ENCODE results near the gene PRKCE. TPM values are rescaled to one million over a fixed set of nuclear protein-coding genes. Genes with fewer than 3 reads are reported as not detected.

PRKCE gene
- total RNA-seq, 1 experiment from 2014 or later, result 1.3 TPM

- TF ChIP-seq CTCF (conservative IDR thresholded peaks at IDR 0.05), result no peak
- H3K27ac Mint-ChIP-seq, result peak overlapping the region in 1 of 3 experiments; percentile 15; a peak in 1 of 7 replicates
- H3K56ac ChIP-seq (ENCODE audit: insufficient read length, low read depth, low read length), result no peak overlapping the region
- peaks cover 10% of the 10 kb centered on the region for H3K27me3 Mint-ChIP-seq (ENCODE audit: low read depth)
- no peak for DNase-seq
- H2AFZ ChIP-seq (ENCODE audit: low read length), result no peak overlapping the region
- H3K23ac ChIP-seq (ENCODE audit: insufficient read length, low read depth, low read length), result no peak overlapping the region
- H2BK15ac ChIP-seq (ENCODE audit: low read depth, low read length), result no peak overlapping the region
- no peak overlapping the region for H3K9ac ChIP-seq (ENCODE audit: extremely low read depth, insufficient read length, low read length)
- H2BK20ac ChIP-seq (ENCODE audit: low read depth, low read length, poor library complexity, severe bottlenecking), result no peak overlapping the region
- peaks cover 5 to 6% of the 10 kb centered on the region in 2 experiments; a peak in 2 of 4 replicates for H3K4me1 Mint-ChIP-seq
- no peaks in the 10 kb centered on the region for H3K9me3 ChIP-seq (ENCODE audit: control insufficient read depth, low read depth, low read length)
- no peaks in the 10 kb centered on the region for H3K23me2 ChIP-seq (ENCODE audit: insufficient read length, low read depth, low read length, poor library complexity, severe bottlenecking)
- no peaks in the 10 kb centered on the region for H3K79me1 ChIP-seq (ENCODE audit: insufficient read depth, low read depth, low read length, poor library complexity, severe bottlenecking)
- no peaks in the 10 kb centered on the region for H3K36me3 Mint-ChIP-seq (ENCODE audit: insufficient read depth in 1 of 3, low read depth in 3 of 3)
- H3K27me3 ChIP-seq (ENCODE audit: insufficient read depth, low read length), result no peaks in the 10 kb centered on the region
- no peak overlapping the region for H4K5ac ChIP-seq (ENCODE audit: insufficient read length, low read depth, low read length)
- no peak overlapping the region for H3K4ac ChIP-seq (ENCODE audit: low read depth, low read length)
- H2AK5ac ChIP-seq (ENCODE audit: insufficient read length, low read length), result no peak overlapping the region
- no peak overlapping the region for H4K91ac ChIP-seq (ENCODE audit: insufficient read length, low read depth, low read length)
- no peak overlapping the region for H2BK5ac ChIP-seq (ENCODE audit: insufficient read length, low read length)
- no peaks in the 10 kb centered on the region for H4K20me1 ChIP-seq (ENCODE audit: control insufficient read depth, insufficient read depth, insufficient read length)
- H3T11ph ChIP-seq (ENCODE audit: low read length), result no peak overlapping the region
- no peaks in the 10 kb centered on the region for H3K79me2 ChIP-seq (ENCODE audit: insufficient read depth, low read length)
- H3K18ac ChIP-seq (ENCODE audit: insufficient read length, low read depth, low read length), result no peak overlapping the region
- WGBS (ENCODE audit: extremely low coverage, insufficient read length, low lambda C conversion rate), result no CpG with 5 or more reads among the region's 14 CpGs
- no peak overlapping the region for H3K4me2 ChIP-seq (ENCODE audit: insufficient read depth, insufficient read length, low read length)
- no peak overlapping the region for H4K8ac ChIP-seq (replicated peaks; ENCODE audit: insufficient read length, low read depth, low read length)
- H2BK12ac ChIP-seq (ENCODE audit: insufficient read length, low read depth, low read length), result no peak overlapping the region
- no peak overlapping the region for H3K4me3 Mint-ChIP-seq
- no peak overlapping the region for H3K14ac ChIP-seq (ENCODE audit: insufficient read depth, low read length)
- no peaks in the 10 kb centered on the region for H3K4me1 ChIP-seq (ENCODE audit: insufficient read depth, low read length)
- no peak overlapping the region for H3K27ac ChIP-seq (ENCODE audit: insufficient read length, low read depth, low read length)
- no peak overlapping the region for H2BK120ac ChIP-seq (ENCODE audit: low read depth, low read length, poor library complexity, severe bottlenecking)
- no peaks in the 10 kb centered on the region; a peak in 1 of 5 replicates for H3K9me3 Mint-ChIP-seq
Observed at GRCh38 chr2:45968946-45969584, 317.6 kb downstream of the PRKCE start.
